GM21737 (cell line): ENCODE measurements around the gene GSDME.

Experiments
- ATAC-seq: cut with Tn5 transposase; IDR thresholded peaks from one replicate; pipeline ENCODE4 v1.9.1; 2021; ENCODE audit warnings: mild to moderate bottlenecking, moderate library complexity; ENCODE audit not compliant: unreplicated experiment

The GSDME gene

GRCh38 chr7:24706211-24707170 lies 50.8 kb downstream of the GSDME start:
- ATAC-seq = no peak

- ATAC-seq = no peak
These were observed 51.8 kb downstream of the GSDME start for GRCh38 chr7:24705461-24705954.

- ATAC-seq = no peak
These were observed 53.0 kb downstream of the GSDME start for GRCh38 chr7:24704311-24704710.

- ATAC-seq = no peak
These were observed 54.0 kb downstream of the GSDME start for GRCh38 chr7:24703296-24703695.

GRCh38 chr7:24702755-24703154 lies 54.5 kb downstream of the GSDME start:
- no peak for ATAC-seq

- ATAC-seq = no peak
These were observed 55.7 kb downstream of the GSDME start for GRCh38 chr7:24701261-24702235.

GRCh38 chr7:24700521-24701260 lies 56.6 kb downstream of the GSDME start:
- no peak for ATAC-seq

GRCh38 chr7:24698531-24699266 lies 58.6 kb downstream of the GSDME start:
- no peak for ATAC-seq

- no peak for ATAC-seq
These were observed 59.8 kb downstream of the GSDME start for GRCh38 chr7:24697416-24697815.

DNA sequence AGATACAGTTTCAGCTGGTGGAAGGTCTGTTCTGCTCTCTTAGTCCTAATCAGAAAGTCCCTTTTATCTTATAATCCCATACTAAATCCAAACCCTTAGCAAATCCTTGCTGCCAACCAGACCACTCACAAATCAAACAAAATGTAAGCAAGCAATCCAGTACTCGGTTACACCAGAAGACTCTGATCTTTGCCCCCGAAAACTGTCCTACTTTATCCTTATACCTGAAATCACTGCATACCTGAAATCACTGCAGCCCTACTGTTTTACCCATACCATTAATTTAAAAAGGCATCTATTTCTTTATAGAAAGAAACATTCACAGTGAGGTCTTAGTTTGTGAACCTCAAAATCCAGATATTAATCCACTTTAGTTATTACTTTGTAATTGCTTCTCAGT lies 64.7 kb downstream of the GSDME start:
- no peak for ATAC-seq

- ATAC-seq = no peak
These were observed 67.0 kb downstream of the GSDME start for GRCh38 chr7:24690251-24690650.

DNA sequence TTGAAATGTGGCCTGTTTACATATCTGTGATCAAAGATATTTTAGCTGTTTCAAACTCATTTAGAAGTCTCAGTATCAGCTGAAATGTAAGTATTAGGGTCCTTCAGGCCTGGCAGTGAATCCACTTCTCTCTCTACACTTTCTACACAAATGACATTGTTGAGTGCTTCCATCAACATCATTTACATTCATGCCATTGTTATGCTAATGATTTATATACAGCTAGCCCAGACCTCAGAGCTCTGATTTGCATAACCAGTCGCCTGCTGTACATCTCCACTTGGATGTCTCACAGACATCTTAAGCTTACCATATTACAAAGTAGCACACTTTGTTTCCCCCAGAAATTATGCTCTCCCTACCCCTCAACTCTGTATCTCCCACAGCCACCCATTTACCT lies 71.6 kb downstream of the GSDME start:
- no peak for ATAC-seq

- ATAC-seq = no peak
These were observed 86.5 kb downstream of the GSDME start for GRCh38 chr7:24670782-24671181.

GRCh38 chr7:24669971-24670591 lies 87.2 kb downstream of the GSDME start:
- ATAC-seq = no peak

DNA sequence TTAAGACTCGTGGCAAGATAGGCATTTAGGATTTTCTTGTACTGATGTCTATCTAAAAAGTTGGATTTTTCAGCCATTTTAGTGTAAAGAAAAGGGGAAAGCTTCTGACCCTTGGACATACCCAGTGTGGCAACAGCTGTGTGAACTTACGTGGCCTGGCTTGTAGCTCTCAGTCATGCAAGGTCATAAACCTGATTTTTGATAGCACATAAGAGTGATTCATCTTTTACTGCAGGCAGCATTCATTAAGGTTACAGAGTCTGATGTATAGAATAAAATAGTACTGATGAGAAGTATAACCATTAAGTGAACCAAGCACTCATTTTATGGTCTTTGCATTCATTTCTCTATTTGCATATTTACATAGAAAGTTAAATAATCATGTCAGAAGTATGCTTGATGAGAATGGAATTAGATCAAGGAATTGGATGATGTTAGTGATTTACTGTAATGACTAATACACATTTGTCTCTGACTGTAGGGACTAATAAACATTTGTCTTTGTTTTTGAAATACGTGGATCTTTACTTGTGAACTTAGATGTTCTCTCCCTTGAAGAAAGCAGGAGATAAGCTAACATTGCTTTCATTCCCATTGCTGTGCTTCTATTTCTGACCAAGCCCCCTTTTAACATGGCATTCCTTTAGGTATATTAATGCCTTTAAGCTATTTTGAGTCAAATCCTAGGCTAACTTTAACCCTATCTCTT lies 88.2 kb downstream of the GSDME start:
- no peak for ATAC-seq

GRCh38 chr7:24665564-24666294 lies 91.5 kb downstream of the GSDME start:
- peak; percentile 74 for ATAC-seq

GRCh38 chr7:24660546-24660945 lies 96.7 kb downstream of the GSDME start:
- ATAC-seq = no peak

DNA sequence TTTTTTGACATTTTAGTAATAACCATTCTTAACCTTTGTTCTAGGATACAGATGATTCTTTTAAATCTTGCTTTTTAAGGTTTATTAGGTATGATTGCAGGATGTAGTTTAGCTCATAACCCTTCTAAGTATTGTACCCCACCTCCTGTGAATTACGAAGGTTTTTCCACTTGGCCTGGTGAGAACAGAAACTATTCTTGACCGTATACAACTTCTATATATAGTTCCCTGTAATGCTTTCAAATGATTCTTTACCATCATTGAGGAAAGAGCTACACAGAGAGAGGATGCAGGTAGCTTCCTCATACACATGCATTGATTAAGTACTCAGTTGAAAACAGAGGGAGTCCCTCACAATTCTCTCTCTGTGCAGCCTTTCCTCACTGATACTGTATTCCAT lies 97.8 kb downstream of the GSDME start:
- ATAC-seq = peak; percentile 73
